Tibial nerve (tissue), 4 donors: ENCODE results near the gene SKAP2. TPM values are rescaled to one million over a fixed set of nuclear protein-coding genes. Genes with fewer than 3 reads are reported as not detected.

Source experiments
- DNase-seq, 2 donors: peaks; one replicate each; pipeline ENCODE4 v3.0.0-alpha.2; 2019; ENCODE audit warnings: low spot score in 2 of 2
- H3K27ac ChIP-seq, 4 donors: fragments of 200-600 bp; sonication (generic) in 3 of 4; one replicate each; pipeline ENCODE4 v1.5.1; 2017 to 2019; ENCODE audit warnings: mild to moderate bottlenecking in 1 of 4
- H3K27me3 ChIP-seq, 2 donors: fragments of 200-600 bp; sonication (generic) in 1 of 2; one replicate each; pipeline versions ENCODE4 v1.5.1 to v1.6.0; 2017 to 2019
- H3K36me3 ChIP-seq, 3 donors: fragments of 200-600 bp; sonication (generic); one replicate each; pipeline ENCODE4 v1.5.1; 2018 to 2019
- H3K4me1 ChIP-seq, 4 donors: fragments of 200-600 bp; sonication (generic) in 3 of 4; one replicate each; pipeline ENCODE4 v1.5.1; 2017 to 2019
- H3K4me3 ChIP-seq, 4 donors: fragments of 200-600 bp; sonication (generic) in 3 of 4; one replicate each; pipeline ENCODE4 v1.5.1; 2017 to 2019; ENCODE audit warnings: mild to moderate bottlenecking in 1 of 4, moderate library complexity in 1 of 4
- H3K9me3 ChIP-seq, 4 donors: fragments of 200-600 bp; sonication (generic) in 3 of 4; one replicate each; pipeline ENCODE4 v1.5.1; 2017 to 2019
- CTCF ChIP-seq, 5 experiments: fragments of 200-600 bp in 3 of 5; fragments of 450-650 bp in 2 of 5; sonication (generic) in 3 of 5; IDR thresholded peaks; one replicate each; pipeline ENCODE4 v1.5.1; 2016 to 2019; ENCODE audit warnings: antibody characterized with exemption in 5 of 5, mild to moderate bottlenecking in 3 of 5, moderate library complexity in 2 of 5
- EP300 ChIP-seq, 2 donors: sonication (generic); formaldehyde crosslinking; IDR thresholded peaks; one replicate each; pipeline ENCODE4 v1.6.1; 2017; ENCODE audit warnings: antibody characterized with exemption in 2 of 2, mild to moderate bottlenecking in 1 of 2
- POLR2A ChIP-seq, 2 donors: fragments of 450-650 bp; IDR thresholded peaks; one replicate each; pipeline ENCODE4 v1.6.1; 2017; ENCODE audit warnings: antibody characterized with exemption in 2 of 2, mild to moderate bottlenecking in 2 of 2, moderate library complexity in 2 of 2
- WGBS, 2 donors: methylation state at CpG; one replicate each; pipeline ENCODE4 v1.1.5; 2018; 5-methylcytosine and 5-hydroxymethylcytosine counted together
- total RNA-seq, 4 donors: library from RNA; depleted of rRNA; stranded (reverse); fragments of >200 nt; gene quantifications; one replicate each; pipeline ENCODE4 v1.1.0, GENCODE V29; 2016

Gene SKAP2
- total RNA-seq, 4 donors from 2014 or later = 14.1 to 33.7 (median 27.6) TPM

- WGBS, 2 donors = 17 to 22% methylated on average over 4 of the region's 4 CpGs
- TF ChIP-seq POLR2A (IDR thresholded peaks at IDR 0.05) = no peak
- TF ChIP-seq EP300 (IDR thresholded peaks at IDR 0.05) = no peak
- TF ChIP-seq CTCF (IDR thresholded peaks at IDR 0.05) = no peak
- Histone ChIP-seq H3K4me3 (no peak overlapping the region), H3K9me3 (no peaks in the 10 kb centered on the region), H3K27me3 (no peaks in the 10 kb centered on the region), H3K27ac (no peak overlapping the region), H3K36me3 (no peaks in the 10 kb centered on the region), H3K4me1 (peaks cover 0 to 42% (median 4%) of the 10 kb centered on the region in 4 donors)
- DNase-seq = no peak
Observed at GRCh38 chr7:26685606-26686005, 178.8 kb downstream of the SKAP2 start.

- WGBS, 2 donors = 70 to 75% methylated on average over 3 of the region's 3 CpGs
- no peak for DNase-seq
- Histone ChIP-seq H3K4me1 (peaks cover 0 to 34% (median 4%) of the 10 kb centered on the region in 4 donors), H3K27me3 (no peaks in the 10 kb centered on the region), H3K4me3 (no peak overlapping the region), H3K27ac (no peak overlapping the region), H3K9me3 (no peaks in the 10 kb centered on the region), H3K36me3 (no peaks in the 10 kb centered on the region)
- TF ChIP-seq CTCF (IDR thresholded peaks at IDR 0.05) = no peak
Observed at GRCh38 chr7:26684447-26684846, 179.9 kb downstream of the SKAP2 start.

GRCh38 chr7:26683277-26683676, 181.1 kb downstream of the SKAP2 start:
- H3K27ac ChIP-seq = no peak overlapping the region
- H3K9me3 ChIP-seq = no peaks in the 10 kb centered on the region
- TF ChIP-seq CTCF (IDR thresholded peaks at IDR 0.05) (no peak), EP300 (IDR thresholded peaks at IDR 0.05) (no peak), POLR2A (IDR thresholded peaks at IDR 0.05) (no peak)
- WGBS, 2 donors = 95 to 98% methylated on average over 1 of the region's 1 CpG
- DNase-seq = no peak
- H3K4me1 ChIP-seq = peaks cover 0 to 23% (median 1%) of the 10 kb centered on the region in 4 donors
- H3K36me3 ChIP-seq = no peaks in the 10 kb centered on the region
- H3K4me3 ChIP-seq = no peak overlapping the region
- H3K27me3 ChIP-seq = no peaks in the 10 kb centered on the region

- 58 to 59% methylated on average over 3 of the region's 3 CpGs for WGBS, 2 donors
- Histone ChIP-seq H3K4me3 (no peak overlapping the region), H3K4me1 (peaks cover 0 to 20% (median 0%) of the 10 kb centered on the region in 4 donors), H3K27ac (no peak overlapping the region), H3K27me3 (no peaks in the 10 kb centered on the region), H3K36me3 (no peaks in the 10 kb centered on the region), H3K9me3 (no peaks in the 10 kb centered on the region)
- no peak for TF ChIP-seq EP300 (IDR thresholded peaks at IDR 0.05)
- no peak for TF ChIP-seq POLR2A (IDR thresholded peaks at IDR 0.05)
- TF ChIP-seq CTCF (IDR thresholded peaks at IDR 0.05) = peak; percentile 37 to 63 (median 45)
- DNase-seq = peak in 1 of 2 donors; percentile 30
Observed at GRCh38 chr7:26681819-26682418, 182.5 kb downstream of the SKAP2 start.

GRCh38 chr7:26680587-26680986, 183.8 kb downstream of the SKAP2 start:
- no peaks in the 10 kb centered on the region for H3K27me3 ChIP-seq
- H3K9me3 ChIP-seq = no peaks in the 10 kb centered on the region
- no peak for DNase-seq
- peaks cover 0 to 6% (median 0%) of the 10 kb centered on the region in 4 donors for H3K4me1 ChIP-seq
- H3K36me3 ChIP-seq = no peaks in the 10 kb centered on the region
- TF ChIP-seq POLR2A (IDR thresholded peaks at IDR 0.05) = no peak
- no peak for TF ChIP-seq CTCF (IDR thresholded peaks at IDR 0.05)
- no peak for TF ChIP-seq EP300 (IDR thresholded peaks at IDR 0.05)
- no peak overlapping the region for H3K4me3 ChIP-seq
- no peak overlapping the region for H3K27ac ChIP-seq
- 95 to 97% methylated on average over 1 of the region's 1 CpG for WGBS, 2 donors
